HEK293 (cell line): ENCODE results near the gene HIF1AN.

ENCODE experiments used
- AEBP2 ChIP-seq: fragments of 450-650 bp; formaldehyde crosslinking; IDR thresholded peaks from 2 replicates; pipeline ENCODE4 v1.5.1; 2016; ENCODE audit warnings: missing biosample characterization, missing genetic modification characterization, borderline replicate concordance
- BCL6B ChIP-seq: fragments of 450-650 bp; formaldehyde crosslinking; IDR thresholded peaks from 2 replicates; pipeline ENCODE4 v1.5.1; 2017; ENCODE audit warnings: missing biosample characterization, missing genetic modification characterization
- HOXA7 ChIP-seq: sonication (generic); formaldehyde crosslinking; IDR thresholded peaks from 2 replicates; pipeline ENCODE4 v1.8.1; 2022; ENCODE audit warnings: missing genetic modification reagents, borderline replicate concordance
- IKZF3 ChIP-seq: fragments of 450-650 bp; IDR thresholded peaks from 2 replicates; pipeline ENCODE4 v1.5.0; 2018; ENCODE audit warnings: missing biosample characterization, mild to moderate bottlenecking, missing genetic modification characterization, moderate library complexity
- KLF17 ChIP-seq: fragments of 450-650 bp; formaldehyde crosslinking; IDR thresholded peaks from 2 replicates; pipeline ENCODE4 v1.5.1; 2016; ENCODE audit warnings: missing biosample characterization, missing genetic modification characterization
- KLF7 ChIP-seq: fragments of 450-650 bp; formaldehyde crosslinking; IDR thresholded peaks from 2 replicates; pipeline ENCODE4 v1.5.1; 2016; ENCODE audit warnings: missing biosample characterization, missing genetic modification characterization, borderline replicate concordance
- KLF9 ChIP-seq: fragments of 450-650 bp; formaldehyde crosslinking; IDR thresholded peaks from 2 replicates; pipeline ENCODE4 v1.5.1; 2016; ENCODE audit warnings: missing biosample characterization, missing genetic modification characterization, low read depth
- REPIN1 ChIP-seq: fragments of 450-650 bp; formaldehyde crosslinking; IDR thresholded peaks from 2 replicates; pipeline ENCODE4 v1.5.1; 2017; ENCODE audit warnings: missing biosample characterization, missing genetic modification characterization, low read depth
- SCRT1 ChIP-seq: fragments of 450-650 bp; formaldehyde crosslinking; IDR thresholded peaks from 2 replicates; pipeline ENCODE4 v1.5.1; 2016; ENCODE audit warnings: missing biosample characterization, missing genetic modification characterization, borderline replicate concordance
- ZEB2 ChIP-seq: fragments of 450-650 bp; formaldehyde crosslinking; IDR thresholded peaks from 2 replicates; pipeline ENCODE4 v1.5.1; 2016; ENCODE audit warnings: missing biosample characterization, missing genetic modification characterization
- ZFP37 ChIP-seq: fragments of 450-650 bp; formaldehyde crosslinking; IDR thresholded peaks from 2 replicates; pipeline ENCODE4 v1.5.1; 2016; ENCODE audit warnings: missing biosample characterization, missing genetic modification characterization
- ZFP41 ChIP-seq: fragments of 450-650 bp; formaldehyde crosslinking; IDR thresholded peaks from 2 replicates; pipeline ENCODE4 v1.5.1; 2016; ENCODE audit warnings: missing biosample characterization, missing genetic modification characterization, borderline replicate concordance
- ZNF155 ChIP-seq: fragments of 450-650 bp; formaldehyde crosslinking; IDR thresholded peaks from 2 replicates; pipeline ENCODE4 v1.5.1; 2016; ENCODE audit warnings: missing biosample characterization, missing genetic modification characterization
- ZNF169 ChIP-seq: fragments of 450-650 bp; formaldehyde crosslinking; IDR thresholded peaks from 2 replicates; pipeline ENCODE4 v1.5.1; 2016; ENCODE audit warnings: missing biosample characterization, missing genetic modification characterization
- ZNF26 ChIP-seq: fragments of 450-650 bp; formaldehyde crosslinking; IDR thresholded peaks from 2 replicates; pipeline ENCODE4 v1.5.1; 2016; ENCODE audit warnings: missing biosample characterization, missing genetic modification characterization
- ZNF350 ChIP-seq: fragments of 450-650 bp; formaldehyde crosslinking; IDR thresholded peaks from 2 replicates; pipeline ENCODE4 v1.5.0; 2017; ENCODE audit warnings: missing biosample characterization, mild to moderate bottlenecking, missing genetic modification characterization
- ZNF366 ChIP-seq: fragments of 450-650 bp; formaldehyde crosslinking; conservative IDR thresholded peaks from 2 replicates; pipeline ENCODE4 v1.5.1; 2016; ENCODE audit warnings: missing biosample characterization, missing genetic modification characterization
- ZNF394 ChIP-seq: fragments of 450-650 bp; formaldehyde crosslinking; IDR thresholded peaks from 2 replicates; pipeline ENCODE4 v1.5.1; 2016; ENCODE audit warnings: missing biosample characterization, missing genetic modification characterization, mild to moderate bottlenecking, moderate library complexity, borderline replicate concordance
- ZNF423 ChIP-seq: fragments of 450-650 bp; formaldehyde crosslinking; IDR thresholded peaks from 2 replicates; pipeline ENCODE4 v1.5.1; 2016; ENCODE audit warnings: missing biosample characterization, missing genetic modification characterization
- ZNF488 ChIP-seq: fragments of 450-650 bp; formaldehyde crosslinking; IDR thresholded peaks from 2 replicates; pipeline ENCODE4 v1.5.1; 2016; ENCODE audit warnings: missing biosample characterization, missing genetic modification characterization
- ZNF518A ChIP-seq: fragments of 450-650 bp; formaldehyde crosslinking; conservative IDR thresholded peaks from 2 replicates; pipeline ENCODE4 v1.5.1; 2016; ENCODE audit warnings: low read depth, missing biosample characterization, missing genetic modification characterization
- ZNF555 ChIP-seq: fragments of 450-650 bp; formaldehyde crosslinking; conservative IDR thresholded peaks from 2 replicates; pipeline ENCODE4 v1.5.1; 2017; ENCODE audit warnings: missing biosample characterization, mild to moderate bottlenecking, missing genetic modification characterization, inconsistent platforms
- ZNF670 ChIP-seq: fragments of 450-650 bp; formaldehyde crosslinking; IDR thresholded peaks from 2 replicates; pipeline ENCODE4 v1.5.1; 2016; ENCODE audit warnings: missing biosample characterization, missing genetic modification characterization, low read depth
- ZNF701 ChIP-seq: fragments of 450-650 bp; formaldehyde crosslinking; IDR thresholded peaks from 2 replicates; pipeline ENCODE4 v1.5.1; 2016; ENCODE audit warnings: missing biosample characterization, missing genetic modification characterization
- ZNF776 ChIP-seq: fragments of 450-650 bp; formaldehyde crosslinking; IDR thresholded peaks from 2 replicates; pipeline ENCODE4 v1.5.0; 2017; ENCODE audit warnings: missing biosample characterization, missing genetic modification characterization, borderline replicate concordance
- ZSCAN5A ChIP-seq: fragments of 450-650 bp; formaldehyde crosslinking; IDR thresholded peaks from 2 replicates; pipeline ENCODE4 v1.5.1; 2016; ENCODE audit warnings: missing biosample characterization, missing genetic modification characterization

Gene HIF1AN

GRCh38 chr10:100529475-100530298 lies 6.1 kb upstream of the HIF1AN start, which contains the start of gene NDUFB8 (continued):
- TF ChIP-seq SCRT1 (tag by site-specific recombination): peak; percentile 93
- no peak for TF ChIP-seq ZNF488 (tag by site-specific recombination)
- peak; percentile 49; the same call in 1 of the 2 replicates for TF ChIP-seq KLF17 (tag by site-specific recombination)
- TF ChIP-seq ZNF518A (tag by site-specific recombination): peak; percentile 41; the same call in 1 of the 2 replicates
- no peak for TF ChIP-seq ZNF701 (tag by site-specific recombination)
- TF ChIP-seq ZEB2: peak; percentile 28; the same call in 1 of the 2 replicates
- TF ChIP-seq ZNF394: 0 out of 2 replicates have a peak, but pooled peaks have one; percentile 12
- TF ChIP-seq BCL6B: no peak
- no peak for TF ChIP-seq ZNF26
- TF ChIP-seq ZSCAN5A (tag by site-specific recombination): no peak
- TF ChIP-seq KLF9: 0 out of 2 replicates have a peak, but pooled peaks have one; percentile 12
- no peak for TF ChIP-seq ZNF350 (tag by site-specific recombination)
- TF ChIP-seq ZNF169: no peak
- TF ChIP-seq ZNF555 (tag by site-specific recombination): no peak
- no peak for TF ChIP-seq ZNF155 (tag by site-specific recombination)
- no peak for TF ChIP-seq REPIN1
- TF ChIP-seq ZFP37 (tag by site-specific recombination): 0 out of 2 replicates have a peak, but pooled peaks have one; percentile 36
- TF ChIP-seq AEBP2 (tag by site-specific recombination): no peak
- peak; percentile 77 for TF ChIP-seq ZNF366 (tag by site-specific recombination)
- peak; percentile 95 for TF ChIP-seq IKZF3 (tag by site-specific recombination)
- TF ChIP-seq ZNF776 (tag by site-specific recombination): no peak
- TF ChIP-seq ZNF670: no peak
- no peak for TF ChIP-seq HOXA7
- TF ChIP-seq KLF7: no peak
- no peak for TF ChIP-seq ZFP41 (tag by site-specific recombination)
- TF ChIP-seq ZNF423 (tag by site-specific recombination): no peak
